Cardiac fibroblast (primary cell): ENCODE results near the gene SPAG8.

ENCODE experiments used
- DNase-seq, 2 donors: peaks; one replicate each; pipeline versions ENCODE4 v3.0.0 to v3.0.0-alpha.2; 2010; ENCODE audit warnings: low read depth in 2 of 2
- H3K4me3 ChIP-seq, 2 donors: replicated peaks in 1 of 2; 1 replicate in 1 of 2; 2 replicates in 1 of 2; pipeline ENCODE4 v1.5.1; 2011; ENCODE audit warnings: low read depth in 2 of 2, low read length in 2 of 2, mild to moderate bottlenecking in 2 of 2, moderate library complexity in 1 of 2
- TF ChIP-seq, protein P1 (sequence below): IDR thresholded peaks from one replicate; pipeline ENCODE4 v1.5.1; 2011; ENCODE audit warnings: low read depth, mild to moderate bottlenecking, low read length, inconsistent platforms

The SPAG8 gene

DNA sequence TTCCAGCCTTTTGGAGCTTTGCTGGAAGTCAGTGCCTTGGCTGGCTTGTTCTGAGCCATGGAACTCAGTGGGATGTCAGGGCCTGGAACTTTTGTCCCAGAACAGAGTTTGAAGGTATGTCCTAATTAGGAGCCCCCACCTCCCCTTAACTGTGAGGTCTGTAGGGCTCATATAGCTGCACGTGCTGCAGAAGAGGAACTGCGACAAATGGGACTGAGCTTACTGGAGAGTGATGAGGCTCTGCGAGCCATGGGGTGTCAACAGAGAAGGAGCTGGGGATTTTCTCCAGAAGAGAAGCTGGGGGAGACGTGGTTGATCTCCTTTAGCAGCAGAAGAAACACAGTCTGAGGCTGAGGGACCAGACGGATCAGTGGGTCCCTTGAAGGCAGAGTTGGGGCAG is 27.9 kb upstream of the SPAG8 start:
- DNase-seq = no peak
- H3K4me3 ChIP-seq = no peak overlapping the region
- TF ChIP-seq, protein P1, sequence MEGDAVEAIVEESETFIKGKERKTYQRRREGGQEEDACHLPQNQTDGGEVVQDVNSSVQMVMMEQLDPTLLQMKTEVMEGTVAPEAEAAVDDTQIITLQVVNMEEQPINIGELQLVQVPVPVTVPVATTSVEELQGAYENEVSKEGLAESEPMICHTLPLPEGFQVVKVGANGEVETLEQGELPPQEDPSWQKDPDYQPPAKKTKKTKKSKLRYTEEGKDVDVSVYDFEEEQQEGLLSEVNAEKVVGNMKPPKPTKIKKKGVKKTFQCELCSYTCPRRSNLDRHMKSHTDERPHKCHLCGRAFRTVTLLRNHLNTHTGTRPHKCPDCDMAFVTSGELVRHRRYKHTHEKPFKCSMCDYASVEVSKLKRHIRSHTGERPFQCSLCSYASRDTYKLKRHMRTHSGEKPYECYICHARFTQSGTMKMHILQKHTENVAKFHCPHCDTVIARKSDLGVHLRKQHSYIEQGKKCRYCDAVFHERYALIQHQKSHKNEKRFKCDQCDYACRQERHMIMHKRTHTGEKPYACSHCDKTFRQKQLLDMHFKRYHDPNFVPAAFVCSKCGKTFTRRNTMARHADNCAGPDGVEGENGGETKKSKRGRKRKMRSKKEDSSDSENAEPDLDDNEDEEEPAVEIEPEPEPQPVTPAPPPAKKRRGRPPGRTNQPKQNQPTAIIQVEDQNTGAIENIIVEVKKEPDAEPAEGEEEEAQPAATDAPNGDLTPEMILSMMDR = no peak

DNA sequence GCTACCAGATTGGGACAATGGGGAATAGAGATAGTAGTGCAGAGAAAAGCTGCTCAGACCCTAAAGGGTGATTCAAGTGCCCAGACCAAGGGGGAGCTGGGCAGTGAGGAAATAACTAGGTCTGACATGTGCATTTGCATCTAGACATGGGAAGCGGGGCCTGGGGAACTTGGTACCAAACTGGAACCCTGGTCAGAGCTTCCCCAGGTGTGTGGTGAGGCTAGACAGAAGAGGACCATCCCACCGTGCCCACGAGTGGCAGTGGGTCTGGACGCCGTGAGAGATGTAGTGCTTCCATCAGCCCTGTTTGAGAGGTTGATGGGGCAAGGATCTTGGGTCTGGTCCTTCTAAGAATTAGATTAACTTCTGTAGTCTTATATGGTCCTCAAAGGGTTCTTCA is 24.5 kb upstream of the SPAG8 start:
- no peak for DNase-seq
- no peak overlapping the region for H3K4me3 ChIP-seq
- TF ChIP-seq, protein P1 = no peak

DNA sequence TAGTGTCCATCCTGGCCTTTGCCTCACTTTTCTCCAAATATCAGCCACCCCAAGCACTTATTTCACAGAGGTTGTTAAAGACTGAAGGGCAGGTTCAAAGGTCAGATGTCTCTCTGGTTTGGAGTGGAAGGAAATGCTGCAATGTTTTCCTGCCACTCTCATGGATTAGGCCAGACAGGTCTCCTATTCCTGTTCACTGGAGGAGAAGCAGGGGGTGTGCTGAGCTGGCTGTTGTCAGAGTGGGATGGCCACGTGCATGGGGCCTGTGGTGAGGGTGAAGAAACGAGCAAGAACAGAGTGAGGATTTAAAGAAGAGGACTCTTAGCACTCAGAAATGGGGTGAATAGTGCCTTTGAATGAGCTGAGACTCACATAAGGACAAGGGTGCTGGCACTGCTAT is 23.7 kb upstream of the SPAG8 start:
- TF ChIP-seq, protein P1 = no peak
- no peak for DNase-seq
- no peak overlapping the region for H3K4me3 ChIP-seq

DNA sequence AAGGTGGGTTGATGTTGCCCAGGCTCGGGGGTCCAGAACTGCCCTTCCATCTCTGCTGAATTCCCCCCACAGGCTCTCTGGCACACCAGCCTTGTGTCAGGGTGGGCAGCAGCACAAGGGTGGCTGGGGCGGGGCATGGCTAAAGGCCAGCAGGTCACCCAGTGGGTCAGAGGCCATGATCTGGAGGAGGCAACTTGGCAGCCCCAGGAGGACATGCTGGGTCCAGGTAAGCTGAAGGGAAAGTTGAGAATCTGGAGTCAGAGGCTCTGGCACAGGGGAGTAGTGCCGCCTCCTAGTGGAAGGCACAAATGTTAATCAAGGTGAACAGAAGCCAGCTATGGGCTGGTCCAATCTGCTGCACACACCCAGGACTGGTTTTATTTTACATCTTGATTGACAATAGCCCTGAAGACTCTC is 23.2 kb upstream of the SPAG8 start:
- TF ChIP-seq, protein P1 = peak; percentile 28
- no peak overlapping the region for H3K4me3 ChIP-seq
- no peak for DNase-seq

DNA sequence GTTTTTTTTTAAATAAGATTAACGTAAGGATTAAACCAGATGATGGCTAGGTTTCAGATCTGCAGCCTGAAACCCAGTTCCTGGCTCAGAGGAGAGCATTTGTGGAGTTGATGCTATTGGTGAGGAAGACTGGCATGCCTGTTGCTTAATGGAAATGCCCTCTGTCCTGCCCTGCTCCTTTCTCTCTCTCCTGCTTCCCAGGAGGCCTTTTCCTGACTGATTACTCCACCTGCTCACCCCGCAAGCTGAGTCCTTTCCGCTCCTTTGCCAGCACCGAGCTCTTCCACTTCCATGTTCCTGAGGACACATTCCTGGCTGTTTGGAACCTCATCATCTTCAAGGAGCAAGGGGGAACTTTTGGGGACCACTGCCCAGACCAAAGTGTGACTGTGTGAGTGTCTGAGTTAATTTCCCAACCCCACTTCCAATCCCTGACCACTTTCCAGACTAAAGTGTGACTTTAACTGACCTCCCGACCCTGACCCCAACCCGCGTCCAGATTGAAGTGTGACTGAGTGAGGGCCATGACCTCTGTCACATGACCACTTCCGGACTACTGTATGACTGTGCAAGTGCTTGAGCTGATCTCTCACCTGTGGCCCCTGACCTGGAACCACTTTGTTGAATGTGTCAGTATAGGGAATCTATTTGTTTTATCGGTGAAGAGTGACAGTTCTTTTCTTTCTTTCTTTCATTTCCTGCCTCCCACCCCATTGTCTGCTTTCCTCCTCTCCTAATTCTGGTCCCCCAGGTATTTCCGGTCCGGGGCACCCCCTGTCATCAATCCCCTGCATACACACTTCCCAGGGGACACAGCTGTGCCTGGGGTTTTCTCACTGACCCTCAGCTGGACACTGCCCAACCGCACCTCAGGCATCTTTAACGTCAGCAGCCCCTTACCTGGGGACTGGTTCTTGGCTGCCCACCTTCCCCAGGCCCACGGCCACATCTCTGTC is 22.5 kb upstream of the SPAG8 start:
- DNase-seq = no peak
- TF ChIP-seq, protein P1 = no peak

DNA sequence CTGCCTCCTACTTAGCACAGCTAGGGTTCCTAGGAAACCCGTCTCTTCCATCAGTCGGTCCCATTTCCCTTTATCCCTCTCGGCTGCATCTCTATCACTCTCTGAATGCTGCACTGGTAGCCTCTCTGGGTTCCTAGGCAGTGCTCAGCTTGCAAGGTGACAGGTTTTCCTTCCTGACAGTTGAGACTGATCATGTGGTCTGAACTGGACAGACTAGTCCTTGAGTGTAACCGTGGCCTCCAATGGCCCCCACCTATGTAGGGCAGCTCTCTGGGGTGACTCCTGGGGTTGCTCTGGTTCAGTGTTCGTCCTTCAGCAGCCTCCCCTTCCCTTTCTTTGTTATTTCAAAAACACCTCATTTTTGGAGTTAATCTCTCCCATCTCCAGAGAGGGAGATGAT is 20.8 kb upstream of the SPAG8 start:
- H3K4me3 ChIP-seq = no peak overlapping the region
- DNase-seq = no peak
- TF ChIP-seq, protein P1 = no peak

More for the DNA sequence above, 22.5 kb upstream of the SPAG8 start:
- no peak overlapping the region for H3K4me3 ChIP-seq

DNA sequence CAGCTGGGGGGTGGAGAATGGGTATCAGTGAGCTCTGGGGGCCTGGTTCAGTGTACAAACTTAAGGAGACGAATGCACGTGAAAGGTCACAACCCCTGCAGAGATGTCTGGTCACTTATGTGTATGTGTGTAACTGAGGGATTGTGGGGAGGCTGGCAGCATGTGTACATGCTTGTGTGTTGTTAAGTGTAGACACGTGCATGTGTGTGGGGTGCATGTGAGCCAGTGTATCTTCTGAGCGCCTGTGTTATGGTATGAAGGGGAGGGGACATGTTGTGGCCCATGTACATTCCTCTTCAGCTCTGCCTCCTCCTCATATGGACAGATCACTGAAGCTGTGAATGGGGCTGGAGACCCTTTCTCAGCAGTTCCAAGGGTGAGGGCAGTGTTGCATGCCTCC is 19.0 kb upstream of the SPAG8 start:
- H3K4me3 ChIP-seq = no peak overlapping the region
- DNase-seq = no peak
- TF ChIP-seq, protein P1 = no peak
